Spleen (tissue), 11 donors: ENCODE data around the gene METTL21C. TPM values are rescaled to one million over a fixed set of nuclear protein-coding genes. Genes with fewer than 3 reads are reported as not detected.

Source experiments
- DNase-seq: peaks from one replicate; pipeline ENCODE4 v3.0.0-alpha.2; 2020
- H3K27ac ChIP-seq, 8 donors: fragments of 200-600 bp; sonication (generic) in 7 of 8; 1 replicate in 4 of 8; 2 replicates in 4 of 8; pipeline versions ENCODE4 v1.5.0 to v1.8.0; 2016 to 2021; ENCODE audit warnings: inconsistent platforms in 4 of 8, mild to moderate bottlenecking in 4 of 8, moderate library complexity in 1 of 8
- H3K27me3 ChIP-seq, 7 donors: fragments of 200-600 bp; sonication (generic) in 6 of 7; replicated peaks in 1 of 7; 1 replicate in 4 of 7; 2 replicates in 3 of 7; pipeline versions ENCODE4 v1.5.0 to v1.8.0; 2016 to 2021; ENCODE audit warnings: inconsistent platforms in 3 of 7, mild to moderate bottlenecking in 1 of 7
- H3K36me3 ChIP-seq, 6 donors: fragments of 200-600 bp; sonication (generic) in 5 of 6; 1 replicate in 4 of 6; 2 replicates in 2 of 6; pipeline versions ENCODE4 v1.5.0 to v1.8.0; 2016 to 2021; ENCODE audit warnings: inconsistent platforms in 2 of 6
- H3K4me1 ChIP-seq, 6 donors: fragments of 200-600 bp; sonication (generic) in 5 of 6; 1 replicate in 3 of 6; 2 replicates in 3 of 6; pipeline versions ENCODE4 v1.5.0 to v1.8.0; 2016 to 2021; ENCODE audit warnings: inconsistent platforms in 3 of 6
- H3K4me3 ChIP-seq, 8 donors: fragments of 200-600 bp; sonication (generic) in 7 of 8; 1 replicate in 4 of 8; 2 replicates in 4 of 8; pipeline versions ENCODE4 v1.5.0 to v1.8.0; 2016 to 2021; ENCODE audit warnings: inconsistent platforms in 4 of 8, mild to moderate bottlenecking in 4 of 8, moderate library complexity in 2 of 8
- H3K9me3 ChIP-seq, 8 donors: fragments of 200-600 bp; sonication (generic) in 7 of 8; 1 replicate in 4 of 8; 2 replicates in 4 of 8; pipeline versions ENCODE4 v1.5.0 to v1.8.0; 2016 to 2021; ENCODE audit warnings: inconsistent platforms in 4 of 8
- CTCF ChIP-seq, 11 experiments: fragments of 200-600 bp in 7 of 11; fragments of 450-650 bp in 4 of 11; sonication (generic) in 4 of 11; IDR thresholded peaks in 8 of 11; conservative IDR thresholded peaks in 3 of 11; 1 replicate in 7 of 11; 2 replicates in 4 of 11; pipeline versions ENCODE4 v1.4.0 to v1.8.0; 2016 to 2021; ENCODE audit warnings: antibody characterized with exemption in 11 of 11, inconsistent platforms in 4 of 11, mild to moderate bottlenecking in 1 of 11
- POLR2A ChIP-seq, 3 donors: fragments of 450-650 bp; IDR thresholded peaks; one replicate each; pipeline ENCODE4 v1.5.1; 2017; ENCODE audit warnings: antibody characterized with exemption in 3 of 3, mild to moderate bottlenecking in 1 of 3
- POLR2AphosphoS5 ChIP-seq, 3 donors: sonication (generic); formaldehyde crosslinking; IDR thresholded peaks; one replicate each; pipeline ENCODE4 v1.5.1; 2017; ENCODE audit warnings: antibody characterized with exemption in 3 of 3
- WGBS, 5 donors: extraction: QIAGEN DNeasy Blood & Tissue Kit in 3 of 5; methylation state at CpG; one replicate each; pipeline versions ENCODE4 v1.1.5 to v1.1.7; 2013 to 2018; 5-methylcytosine and 5-hydroxymethylcytosine counted together
- intact Hi-C: fragments of 100-400 bp; cut with DNase I; formaldehyde crosslinking; loops from one replicate; pipeline ENCODE4 v1.15.0; 2023; ENCODE audit warnings: low total_unique reads
- polyA plus RNA-seq, 3 donors: library from polyadenylated mRNA; stranded (reverse); fragments of 200-250 nt; gene quantifications; one replicate each; pipeline ENCODE4 v1.2.1, GENCODE V29; 2013
- total RNA-seq, 7 donors: library from RNA; depleted of rRNA in 3 of 7; stranded (reverse); fragments of >200 nt in 3 of 7; fragmentation: NEBNext Ultra II Directional in 4 of 7; extraction: Animal tissue kit (Norgen Biotek cat#: 25700) in 4 of 7; gene quantifications; one replicate each; pipeline versions ENCODE4 v1.1.0 to v1.2.1, GENCODE V29; 2016 to 2021
- donor health status: healthy with polysubstance abuse.
- donor health status: DM: no; HTN: no; CAD: no; lungs with moderate emphysema.
- donor health status: DM: no; HTN: no; CAD: no.
- donor health status: Bipolar disorder and iron deficiency.
- donor health status: healthy.
- donor health status: DM: no; HTN: no; CAD: no.
- donor health status: DM: yes; HTN: yes; CAD: no.

The METTL21C gene
- total and polyA plus RNA-seq, 10 donors, result not detected

- Histone ChIP-seq H3K4me3 (no peak overlapping the region), H3K4me1 (no peaks in the 10 kb centered on the region), H3K36me3 (no peaks in the 10 kb centered on the region), H3K27ac (no peak overlapping the region), H3K27me3 (peaks cover 0 to 4% (median 0%) of the 10 kb centered on the region in 7 donors), H3K9me3 (peaks cover 0 to 14% (median 2%) of the 10 kb centered on the region in 8 donors)
- DNase-seq, result no peak
- 73 to 86% (median 81%) methylated on average over 3 of the region's 3 CpGs for WGBS, 5 donors
- TF ChIP-seq POLR2A (IDR thresholded peaks at IDR 0.05), result no peak
- no peak for TF ChIP-seq POLR2AphosphoS5 (IDR thresholded peaks at IDR 0.05)
- no peak for TF ChIP-seq CTCF (IDR thresholded peaks at IDR 0.05 in 8 of 11, conservative IDR thresholded peaks at IDR 0.05 in 3 of 11)
- intact Hi-C loops, result no loop called here
These were observed 4.7 kb upstream of the METTL21C start for GRCh38 chr13:102699504-102699903.

- Histone ChIP-seq H3K36me3 (no peaks in the 10 kb centered on the region), H3K9me3 (peaks cover 0 to 14% (median 2%) of the 10 kb centered on the region in 8 donors), H3K27me3 (peaks cover 0 to 4% (median 0%) of the 10 kb centered on the region in 7 donors), H3K27ac (no peak overlapping the region), H3K4me1 (no peaks in the 10 kb centered on the region), H3K4me3 (no peak overlapping the region)
- intact Hi-C loops, result no loop called here
- TF ChIP-seq POLR2AphosphoS5 (IDR thresholded peaks at IDR 0.05) (no peak), POLR2A (IDR thresholded peaks at IDR 0.05) (no peak), CTCF (IDR thresholded peaks at IDR 0.05 in 8 of 11, conservative IDR thresholded peaks at IDR 0.05 in 3 of 11) (no peak)
- 78 to 92% (median 89%) methylated on average over 2 of the region's 2 CpGs for WGBS, 5 donors
- DNase-seq, result no peak
These were observed 3.8 kb upstream of the METTL21C start for GRCh38 chr13:102698649-102698980.

- Histone ChIP-seq H3K4me1 (no peaks in the 10 kb centered on the region), H3K27ac (no peak overlapping the region), H3K9me3 (peaks cover 0 to 14% (median 2%) of the 10 kb centered on the region in 8 donors), H3K27me3 (peaks cover 0 to 8% (median 0%) of the 10 kb centered on the region in 7 donors), H3K4me3 (no peak overlapping the region), H3K36me3 (no peaks in the 10 kb centered on the region)
- intact Hi-C loops, result no loop called here
- 86 to 93% (median 89%) methylated on average over 8 of the region's 8 CpGs for WGBS, 5 donors
- DNase-seq, result no peak
- no peak for TF ChIP-seq POLR2AphosphoS5 (IDR thresholded peaks at IDR 0.05)
- no peak for TF ChIP-seq POLR2A (IDR thresholded peaks at IDR 0.05)
- TF ChIP-seq CTCF (IDR thresholded peaks at IDR 0.05 in 8 of 11, conservative IDR thresholded peaks at IDR 0.05 in 3 of 11), result no peak
These were observed 3.2 kb upstream of the METTL21C start for GRCh38 chr13:102697929-102698648.

GRCh38 chr13:102697264-102697663 lies 2.4 kb upstream of the METTL21C start:
- no peaks in the 10 kb centered on the region for H3K36me3 ChIP-seq
- peaks cover 0 to 16% (median 0%) of the 10 kb centered on the region in 7 donors for H3K27me3 ChIP-seq
- TF ChIP-seq POLR2A (IDR thresholded peaks at IDR 0.05) (no peak), CTCF (IDR thresholded peaks at IDR 0.05 in 8 of 11, conservative IDR thresholded peaks at IDR 0.05 in 3 of 11) (no peak), POLR2AphosphoS5 (IDR thresholded peaks at IDR 0.05) (no peak)
- intact Hi-C loops, result no loop called here
- no peak for DNase-seq
- no peak overlapping the region for H3K27ac ChIP-seq
- H3K4me1 ChIP-seq, result no peaks in the 10 kb centered on the region
- no peak overlapping the region for H3K4me3 ChIP-seq
- H3K9me3 ChIP-seq, result peaks cover 0 to 14% (median 2%) of the 10 kb centered on the region in 8 donors
- WGBS, 5 donors, result 76 to 93% (median 86%) methylated on average over 6 of the region's 6 CpGs
